ENCODE results near the gene PAIP2. TPM values are rescaled to one million over a fixed set of nuclear protein-coding genes. Genes with fewer than 3 reads are reported as not detected.
A peak's percentile ranks its signal among the peaks of the same experiment; 100 is the strongest.

The PAIP2 gene, protein sequence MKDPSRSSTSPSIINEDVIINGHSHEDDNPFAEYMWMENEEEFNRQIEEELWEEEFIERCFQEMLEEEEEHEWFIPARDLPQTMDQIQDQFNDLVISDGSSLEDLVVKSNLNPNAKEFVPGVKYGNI
- total RNA-seq (100 to 1,000 TPM in 2 of 7 donors, 10 to 100 TPM in 5; 73.2 to 117 (median 86.4) TPM), polyA plus RNA-seq (100 to 1,000 TPM in 2 of 3 donors, 10 to 100 TPM in 1; 90.6 to 119 (median 117) TPM)
- long read RNA-seq, donor 1, transcript PAIP2-206 (3 exons, 815 nt): minor isoform, 10 of 99 reads
- long read RNA-seq, donor 1, transcript PAIP2-201 (4 exons, 1,459 nt): major isoform, 74 of 99 reads
- long read RNA-seq, donor 1, partial matches to known transcripts: 15 of 99 reads
- long read RNA-seq, donor 1, other reads (novel, unspliced or antisense): 0 of 99 reads
- long read RNA-seq, donor 2, transcript PAIP2-201 (4 exons, 1,459 nt): major isoform, 58 of 68 reads
- long read RNA-seq, donor 2, transcript PAIP2-206 (3 exons, 815 nt): minor isoform, 10 of 68 reads
- long read RNA-seq, donor 2, partial matches to known transcripts: 0 of 68 reads
- long read RNA-seq, donor 2, other reads (novel, unspliced or antisense): 0 of 68 reads

DNA sequence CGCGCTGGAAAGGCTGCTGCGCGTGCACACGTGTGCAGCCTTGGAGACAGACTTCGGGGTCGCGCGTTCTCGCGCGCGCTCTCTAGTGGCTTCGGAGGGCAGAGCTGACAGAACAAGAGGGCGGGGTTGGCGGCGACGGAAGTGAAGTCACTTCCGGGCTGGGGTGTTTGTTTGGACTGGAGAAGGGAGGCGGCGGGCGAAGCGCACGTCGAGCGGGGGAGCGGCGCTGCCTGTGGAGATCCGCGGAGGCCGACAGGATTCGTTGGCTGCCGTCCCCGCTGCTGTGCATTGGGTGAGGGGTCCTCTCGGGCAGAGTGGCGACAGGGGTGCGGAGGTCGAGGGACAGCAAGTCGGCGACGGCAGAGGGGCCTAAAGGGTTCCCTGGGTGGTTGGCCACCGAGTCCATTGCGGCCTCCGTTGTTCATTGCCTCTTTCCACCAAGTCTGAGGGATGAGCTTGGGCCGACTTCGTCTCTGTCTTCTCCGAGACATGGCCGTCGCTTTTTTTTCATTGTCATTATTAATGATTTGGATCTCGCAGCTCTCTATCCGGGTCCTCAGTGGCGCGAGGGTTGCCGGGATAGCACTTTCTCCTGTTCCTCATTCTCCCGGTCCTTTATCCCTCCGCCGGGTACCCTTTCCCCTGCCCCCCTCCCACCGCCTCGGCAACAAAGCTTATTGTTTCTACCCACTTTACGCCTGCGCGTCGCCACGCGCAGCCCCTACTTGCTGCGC lies at the start of gene PAIP2:
TSS of gene PAIP2 (plus strand) at position 166 of the 734 bp plus-strand sequence. CDS start 21,931 bp downstream, outside the sequence.
- TF ChIP-seq, protein P1, sequence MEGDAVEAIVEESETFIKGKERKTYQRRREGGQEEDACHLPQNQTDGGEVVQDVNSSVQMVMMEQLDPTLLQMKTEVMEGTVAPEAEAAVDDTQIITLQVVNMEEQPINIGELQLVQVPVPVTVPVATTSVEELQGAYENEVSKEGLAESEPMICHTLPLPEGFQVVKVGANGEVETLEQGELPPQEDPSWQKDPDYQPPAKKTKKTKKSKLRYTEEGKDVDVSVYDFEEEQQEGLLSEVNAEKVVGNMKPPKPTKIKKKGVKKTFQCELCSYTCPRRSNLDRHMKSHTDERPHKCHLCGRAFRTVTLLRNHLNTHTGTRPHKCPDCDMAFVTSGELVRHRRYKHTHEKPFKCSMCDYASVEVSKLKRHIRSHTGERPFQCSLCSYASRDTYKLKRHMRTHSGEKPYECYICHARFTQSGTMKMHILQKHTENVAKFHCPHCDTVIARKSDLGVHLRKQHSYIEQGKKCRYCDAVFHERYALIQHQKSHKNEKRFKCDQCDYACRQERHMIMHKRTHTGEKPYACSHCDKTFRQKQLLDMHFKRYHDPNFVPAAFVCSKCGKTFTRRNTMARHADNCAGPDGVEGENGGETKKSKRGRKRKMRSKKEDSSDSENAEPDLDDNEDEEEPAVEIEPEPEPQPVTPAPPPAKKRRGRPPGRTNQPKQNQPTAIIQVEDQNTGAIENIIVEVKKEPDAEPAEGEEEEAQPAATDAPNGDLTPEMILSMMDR (IDR thresholded peaks at IDR 0.05 in 8 of 11, conservative IDR thresholded peaks at IDR 0.05 in 3 of 11): peak; percentile 76 to 95 (median 92)
- TF ChIP-seq POLR2AphosphoS5 (IDR thresholded peaks at IDR 0.05): peak; percentile 98 to 100 (median 99)
- peak in 2 of 3 donors; percentile 69 to 79 for TF ChIP-seq POLR2A (IDR thresholded peaks at IDR 0.05)
- Histone ChIP-seq H3K9me3 (no peaks in the 10 kb centered on the region), H3K4me3 (peak within 1 kb of the TSS; percentile 75 to 97 (median 87)), H3K27ac (peak within 1 kb of the TSS; percentile 96 to 100 (median 99)), H3K27me3 (replicated peaks in 1 of 7) (no peaks in the 10 kb centered on the region), H3K4me1 (peaks cover 9 to 64% (median 50%) of the 10 kb centered on the region in 6 donors), H3K36me3 (peaks cover 0 to 32% (median 4%) of the 10 kb centered on the region in 6 donors)
- WGBS, 5 donors: 0 to 1% (median 0%) methylated on average over 45 to 66 of the region's 66 CpGs
- intact Hi-C loops (cut with DNase I; ENCODE audit: low total_unique reads): no loop called here
- peak; percentile 100 for DNase-seq

DNA sequence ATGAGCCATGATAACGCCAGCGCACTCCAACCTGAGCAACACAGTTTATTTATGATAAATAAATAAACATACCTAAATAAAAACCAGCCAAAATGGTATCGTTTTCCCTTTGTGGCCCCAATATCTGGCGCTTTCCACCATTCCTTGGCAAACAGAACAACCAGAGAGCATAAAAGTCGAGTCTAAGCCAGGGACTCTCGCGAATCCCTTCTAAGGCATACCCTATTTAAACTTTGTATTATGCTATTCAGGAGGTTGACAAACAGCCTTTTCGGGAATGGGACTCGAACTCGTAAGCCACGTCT lies 48.5 kb upstream of the PAIP2 start:
- intact Hi-C loops (cut with DNase I; ENCODE audit: low total_unique reads): loop anchor here (10.0 kb wide), 1 partner anchor 92 kb away; the partner anchor contains the start of genes MZB1 and SLC23A1
- H3K4me3 ChIP-seq: peak overlapping the region; percentile 59 to 86 (median 76)
- H3K9me3 ChIP-seq: no peaks in the 10 kb centered on the region
- peak overlapping the region; percentile 99 to 100 (median 100) for H3K27ac ChIP-seq
- H3K4me1 ChIP-seq: peaks cover 32 to 43% (median 39%) of the 10 kb centered on the region in 6 donors
- no peaks in the 10 kb centered on the region for H3K36me3 ChIP-seq
- DNase-seq: no peak
- TF ChIP-seq, protein P1 (IDR thresholded peaks at IDR 0.05 in 8 of 11, conservative IDR thresholded peaks at IDR 0.05 in 3 of 11): no peak
- no peak for TF ChIP-seq POLR2A (IDR thresholded peaks at IDR 0.05)
- TF ChIP-seq POLR2AphosphoS5 (IDR thresholded peaks at IDR 0.05): no peak
- H3K27me3 ChIP-seq (replicated peaks in 1 of 7): no peaks in the 10 kb centered on the region
- 23 to 28% (median 25%) methylated on average over 11 of the region's 11 CpGs for WGBS, 5 donors

DNA sequence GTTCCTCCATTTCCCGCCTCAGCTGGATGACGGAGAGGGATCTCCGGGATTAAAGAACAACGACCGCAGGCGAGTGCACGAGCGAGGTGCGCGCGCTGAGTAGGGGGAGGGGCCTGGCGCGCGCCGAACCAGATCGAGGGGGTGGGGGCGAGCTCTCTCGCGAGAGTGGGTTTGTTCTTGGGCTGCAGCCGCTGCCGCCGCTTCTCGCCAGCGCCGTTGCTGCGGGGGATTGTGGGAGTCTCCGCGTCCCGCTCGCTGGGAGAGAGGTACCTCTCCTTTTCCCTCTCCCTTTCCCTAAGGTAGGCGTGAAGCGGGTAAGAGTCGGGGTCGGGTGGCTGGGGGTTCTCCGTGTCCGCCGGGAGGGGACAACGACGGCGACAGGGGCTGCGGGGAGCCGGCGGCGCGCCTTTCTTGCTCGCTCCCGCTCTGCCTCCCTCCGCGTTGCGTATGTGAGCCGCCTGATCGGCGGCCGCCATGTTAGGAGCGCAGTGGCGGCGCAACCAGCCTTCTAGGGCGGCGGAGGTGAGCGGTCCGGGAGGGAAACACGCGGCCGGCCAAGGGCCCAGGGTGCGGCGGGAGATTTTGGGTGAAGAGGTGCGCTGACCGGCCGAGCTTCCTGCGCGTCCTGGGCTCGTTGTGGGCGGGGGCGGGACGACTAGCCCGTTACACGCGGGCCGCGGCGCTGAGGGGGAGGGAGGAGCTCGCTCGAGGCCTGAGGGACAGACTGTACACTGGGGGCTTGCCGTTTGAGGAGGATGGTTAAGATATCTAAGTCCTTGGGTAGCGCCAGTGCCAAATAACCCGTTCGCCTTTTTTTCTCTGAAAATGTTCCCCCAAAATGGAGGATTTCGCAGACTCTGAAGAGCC lies 47.9 kb upstream of the PAIP2 start, which contains the start of gene MATR3:
TSS of gene MATR3 (plus strand) at position 234 of the 867 bp plus-strand sequence. CDS start 13,676 bp downstream, outside the sequence.
- peak within 1 kb of the TSS; percentile 59 to 86 (median 76) for H3K4me3 ChIP-seq
- peak within 1 kb of the TSS; percentile 99 to 100 (median 100) for H3K27ac ChIP-seq
- H3K36me3 ChIP-seq: no peaks in the 10 kb centered on the region
- DNase-seq: peak; percentile 98
- intact Hi-C loops (cut with DNase I; ENCODE audit: low total_unique reads): loop anchor here (10.0 kb wide), 1 partner anchor 91 kb away; the partner anchor contains the start of genes MZB1 and SLC23A1
- TF ChIP-seq POLR2AphosphoS5 (IDR thresholded peaks at IDR 0.05) (peak; percentile 99 to 100 (median 99)), POLR2A (IDR thresholded peaks at IDR 0.05) (peak; percentile 91 to 94 (median 92))
- TF ChIP-seq, protein P1 (IDR thresholded peaks at IDR 0.05 in 8 of 11, conservative IDR thresholded peaks at IDR 0.05 in 3 of 11): peak in 5 of 11 experiments; percentile 12 to 39 (median 35)
- WGBS, 5 donors: 0 to 1% (median 1%) methylated on average over 52 to 88 of the region's 88 CpGs
- H3K9me3 ChIP-seq: no peaks in the 10 kb centered on the region
- peaks cover 37 to 49% (median 45%) of the 10 kb centered on the region in 6 donors for H3K4me1 ChIP-seq
- H3K27me3 ChIP-seq (replicated peaks in 1 of 7): no peaks in the 10 kb centered on the region
